ENCODE data around the gene NUAK1.

DNA sequence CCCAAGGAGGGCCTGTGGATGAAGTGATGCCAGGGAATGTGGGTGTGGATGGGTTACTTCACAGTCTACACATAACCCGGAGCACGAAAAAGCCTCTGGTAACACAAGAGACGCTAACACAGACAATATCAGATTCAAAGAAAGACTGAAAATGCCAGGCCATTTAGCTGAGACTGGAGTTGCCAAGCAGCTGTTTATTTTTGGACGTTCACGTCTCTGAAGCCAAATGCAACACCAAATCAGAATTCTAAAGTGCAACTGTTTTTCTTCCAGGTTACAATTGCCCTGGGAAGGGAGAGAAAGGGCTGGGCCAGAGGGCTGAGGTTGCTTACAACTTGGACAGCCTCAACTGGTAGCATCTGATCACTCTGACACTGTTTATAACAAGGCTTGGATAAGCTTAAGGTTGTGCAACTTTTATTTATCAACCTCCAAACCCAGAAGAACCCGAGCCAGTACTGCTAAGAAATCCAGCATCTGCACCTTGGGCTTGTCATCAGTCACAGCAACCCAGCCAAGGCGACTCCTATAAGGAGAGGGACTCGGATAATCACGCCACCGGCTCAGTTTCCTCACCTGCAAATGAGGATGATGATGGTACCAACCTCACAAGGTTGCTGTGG is 24.8 kb downstream of the NUAK1 start:
- TF ChIP-seq GATA3 (IDR thresholded peaks at IDR 0.05; ENCODE audit: low read depth, low read length) (no peak), GATA2 (IDR thresholded peaks at IDR 0.05; ENCODE audit: low read depth, low read length) (no peak)
